HCT116 (cell line): ENCODE data around the gene ARMC8. TPM values are rescaled to one million over a fixed set of nuclear protein-coding genes. Genes with fewer than 3 reads are reported as not detected.

Source experiments
- ATAC-seq: fragments of 200-7000 bp; cut with Tn5 transposase; 2 replicates; pipeline ENCODE4 v1.9.1; 2020; ENCODE audit warnings: mild to moderate bottlenecking, moderate library complexity
- BruUV-seq: library from RNA; stranded (reverse); fragments of 400-500 nt; replicated peaks from 2 replicates; lab custom pipeline; 2021; lab: Mats Ljungman, UMichigan
- CTCF ChIA-PET: fragments of 300-600 bp; sonication (Branson Sonifier 250); formaldehyde crosslinking; loops from one replicate; lab custom pipeline; 2021; ENCODE audit warnings: antibody characterized with exemption; lab: Charles Lee
- POLR2A ChIA-PET: fragments of 300-600, 350-600 bp; sonication (Branson Sonifier 250); formaldehyde crosslinking; loops from one replicate; lab custom pipeline; 2021; ENCODE audit warnings: antibody characterized with exemption; lab: Charles Lee
- RAD21 ChIA-PET, 2 experiments: fragments of 300-600 bp; sonication (Branson Sonifier 250); formaldehyde crosslinking; loops; one replicate each; lab custom pipeline; 2023; ENCODE audit warnings: low total read pairs in 2 of 2; ENCODE audit not compliant: uncharacterized antibody in 2 of 2, unreplicated experiment in 2 of 2, low non-redundant PET in 1 of 2; lab: Charles Lee
- DNase-seq: peaks from one replicate; pipeline ENCODE4 v3.0.0-alpha.2; 2010; ENCODE audit warnings: low read depth, low spot score
- H2AFZ ChIP-seq: fragments of 200-600 bp; shearing (Covaris generic), sonication (generic); 2 replicates; pipeline ENCODE4 v1.6.1; 2017; ENCODE audit warnings: low read depth, mixed run types, mixed read lengths, antibody characterized with exemption, low read length; ENCODE audit not compliant: poor library complexity, severe bottlenecking
- H3K27ac ChIP-seq: 2 replicates; pipeline ENCODE4 v1.5.1; 2012; ENCODE audit warnings: low read depth, low read length
- H3K27me3 ChIP-seq: fragments of 200-600 bp; sonication (generic); 2 replicates; pipeline ENCODE4 v1.6.1; 2016; ENCODE audit warnings: mixed run types, low read length, mixed read lengths; ENCODE audit not compliant: insufficient read depth
- H3K36me3 ChIP-seq, 2 experiments: fragments of 200-500 bp in 1 of 2; fragments of 200-600 bp in 1 of 2; sonication (Bioruptor generic) in 1 of 2; sonication (generic) in 1 of 2; 2 replicates each; pipeline versions ENCODE4 v1.5.1 to v1.6.1; 2014 to 2016; ENCODE audit warnings: low read length in 2 of 2, inconsistent platforms in 1 of 2, mixed read lengths in 1 of 2, mixed run types in 1 of 2; ENCODE audit not compliant: insufficient read depth in 2 of 2, control insufficient read depth in 1 of 2
- H3K4me1 ChIP-seq, 2 experiments: fragments of 200-600 bp in 1 of 2; sonication (generic) in 1 of 2; 2 replicates each; pipeline versions ENCODE4 v1.5.1 to v1.6.1; 2012 to 2017; ENCODE audit warnings: low read length in 2 of 2, inconsistent platforms in 1 of 2, mild to moderate bottlenecking in 1 of 2, mixed read lengths in 1 of 2, mixed run types in 1 of 2, moderate library complexity in 1 of 2; ENCODE audit not compliant: insufficient read depth in 2 of 2, control insufficient read depth in 1 of 2
- H3K4me2 ChIP-seq: fragments of 200-600 bp; sonication (generic); 2 replicates; pipeline ENCODE4 v1.6.1; 2017; ENCODE audit warnings: mixed run types, low read length, mixed read lengths
- H3K4me3 ChIP-seq, 2 experiments: fragments of 200-600 bp in 1 of 2; sonication (generic) in 1 of 2; replicated peaks in 1 of 2; 2 replicates each; pipeline ENCODE4 v1.5.1; 2011 to 2016; ENCODE audit warnings: low read length in 2 of 2, control low read depth in 1 of 2, low read depth in 1 of 2, mild to moderate bottlenecking in 1 of 2, mixed read lengths in 1 of 2, mixed run types in 1 of 2
- H3K79me2 ChIP-seq: fragments of 200-600 bp; sonication (generic); 2 replicates; pipeline ENCODE4 v1.6.1; 2017; ENCODE audit warnings: mild to moderate bottlenecking, mixed run types, low read length, moderate library complexity, mixed read lengths; ENCODE audit not compliant: insufficient read depth
- H3K9ac ChIP-seq: fragments of 200-600 bp; sonication (generic); 2 replicates; pipeline ENCODE4 v1.6.1; 2016; ENCODE audit warnings: low read length, mixed read lengths
- H3K9me2 ChIP-seq: fragments of 200-600 bp; sonication (generic), shearing (Covaris generic); 2 replicates; pipeline ENCODE4 v1.6.1; 2017; ENCODE audit warnings: mixed run types, mild to moderate bottlenecking, moderate library complexity; ENCODE audit not compliant: insufficient read depth
- H3K9me3 ChIP-seq, 2 experiments: fragments of 200-500 bp in 1 of 2; fragments of 200-600 bp in 1 of 2; sonication (Bioruptor generic) in 1 of 2; sonication (generic) in 1 of 2; 2 replicates each; pipeline ENCODE4 v1.6.1; 2014 to 2017; ENCODE audit warnings: low read length in 2 of 2, mixed read lengths in 2 of 2, inconsistent platforms in 1 of 2, low read depth in 1 of 2, mild to moderate bottlenecking in 1 of 2, mixed run types in 1 of 2, moderate library complexity in 1 of 2; ENCODE audit not compliant: control insufficient read depth in 1 of 2, insufficient read depth in 1 of 2
- H4K20me1 ChIP-seq: fragments of 200-600 bp; sonication (generic), shearing (Covaris generic); 2 replicates; pipeline ENCODE4 v1.6.1; 2017; ENCODE audit warnings: mixed run types, mild to moderate bottlenecking, moderate library complexity; ENCODE audit not compliant: insufficient read depth
- ATF3 ChIP-seq: IDR thresholded peaks from 2 replicates; pipeline ENCODE4 v1.6.1; 2012
- ELF1 ChIP-seq: IDR thresholded peaks from 2 replicates; pipeline ENCODE4 v1.6.1; 2012; ENCODE audit warnings: low read depth, borderline replicate concordance
- EZH2 ChIP-seq: fragments of 200-600 bp; sonication (generic); IDR thresholded peaks from 2 replicates; pipeline ENCODE4 v1.6.1; 2017; ENCODE audit warnings: antibody characterized with exemption, mixed run types
- FOSL1 ChIP-seq: IDR thresholded peaks from 2 replicates; pipeline ENCODE4 v1.6.1; 2012; ENCODE audit warnings: low read depth
- JUND ChIP-seq: IDR thresholded peaks from 2 replicates; pipeline ENCODE4 v1.6.1; 2012
- RAD21 ChIP-seq: IDR thresholded peaks from 2 replicates; pipeline ENCODE4 v1.6.1; 2012; ENCODE audit warnings: low read depth, mild to moderate bottlenecking
- SIN3A ChIP-seq: IDR thresholded peaks from 2 replicates; pipeline ENCODE4 v1.6.1; 2012; ENCODE audit warnings: low read depth
- YY1 ChIP-seq: IDR thresholded peaks from 2 replicates; pipeline ENCODE4 v1.6.1; 2011; ENCODE audit warnings: low read length, low read depth, moderate library complexity, mild to moderate bottlenecking; ENCODE audit not compliant: insufficient replicate concordance; ENCODE audit errors: extremely low read depth
- ZBTB33 ChIP-seq: IDR thresholded peaks from 2 replicates; pipeline ENCODE4 v1.6.1; 2011; ENCODE audit warnings: mild to moderate bottlenecking, low read length, moderate library complexity; ENCODE audit not compliant: insufficient replicate concordance; ENCODE audit errors: extremely low read depth
- intact Hi-C: fragments of 100-400 bp; cut with micrococcal nuclease; formaldehyde crosslinking; loops from 2 replicates; pipeline ENCODE4 v1.10.0; 2022
- total RNA-seq: library from RNA; stranded (reverse); gene quantifications from one replicate; pipeline ENCODE4 v1.2.1, GENCODE V29; 2021; ENCODE audit not compliant: unreplicated experiment
- TF ChIP-seq, protein P1 (sequence below), 3 experiments: fragments of 200-600 bp in 1 of 3; sonication (generic) in 1 of 3; IDR thresholded peaks in 2 of 3; conservative IDR thresholded peaks in 1 of 3; 2 replicates each; pipeline ENCODE4 v1.5.1; 2012 to 2017; ENCODE audit warnings: low read depth in 2 of 3, low read length in 2 of 3, antibody characterized with exemption in 1 of 3, borderline replicate concordance in 1 of 3, control low read depth in 1 of 3, mild to moderate bottlenecking in 1 of 3, mixed read lengths in 1 of 3, mixed run types in 1 of 3, moderate library complexity in 1 of 3; ENCODE audit not compliant: insufficient read depth in 1 of 3

ARMC8 gene
- total RNA-seq, 1 experiment from 2014 or later = 36.2 TPM

DNA sequence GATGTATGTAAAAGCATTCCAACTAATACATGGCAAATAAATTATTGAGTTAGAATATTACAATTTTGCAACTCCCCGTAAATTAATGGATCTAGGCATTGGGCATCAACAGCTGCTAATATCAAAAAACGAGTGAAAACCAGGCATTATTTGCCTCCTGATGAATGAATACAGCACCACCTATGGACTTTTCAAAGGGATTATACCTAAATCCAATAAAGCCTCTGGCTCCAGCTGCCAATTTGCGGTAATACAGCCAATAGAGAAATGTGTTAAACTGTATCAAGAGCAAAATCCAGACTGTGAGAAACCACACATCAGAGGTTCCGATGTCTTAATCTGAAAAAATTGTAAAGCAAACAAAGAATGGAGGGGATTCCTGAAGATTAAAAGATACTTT lies 38.6 kb upstream of the ARMC8 start:
- TF ChIP-seq ELF1 (no peak), SIN3A (no peak), EZH2 (no peak), RAD21 (peak; percentile 38; the same call in 1 of the 2 replicates)
- TF ChIP-seq, protein P1, sequence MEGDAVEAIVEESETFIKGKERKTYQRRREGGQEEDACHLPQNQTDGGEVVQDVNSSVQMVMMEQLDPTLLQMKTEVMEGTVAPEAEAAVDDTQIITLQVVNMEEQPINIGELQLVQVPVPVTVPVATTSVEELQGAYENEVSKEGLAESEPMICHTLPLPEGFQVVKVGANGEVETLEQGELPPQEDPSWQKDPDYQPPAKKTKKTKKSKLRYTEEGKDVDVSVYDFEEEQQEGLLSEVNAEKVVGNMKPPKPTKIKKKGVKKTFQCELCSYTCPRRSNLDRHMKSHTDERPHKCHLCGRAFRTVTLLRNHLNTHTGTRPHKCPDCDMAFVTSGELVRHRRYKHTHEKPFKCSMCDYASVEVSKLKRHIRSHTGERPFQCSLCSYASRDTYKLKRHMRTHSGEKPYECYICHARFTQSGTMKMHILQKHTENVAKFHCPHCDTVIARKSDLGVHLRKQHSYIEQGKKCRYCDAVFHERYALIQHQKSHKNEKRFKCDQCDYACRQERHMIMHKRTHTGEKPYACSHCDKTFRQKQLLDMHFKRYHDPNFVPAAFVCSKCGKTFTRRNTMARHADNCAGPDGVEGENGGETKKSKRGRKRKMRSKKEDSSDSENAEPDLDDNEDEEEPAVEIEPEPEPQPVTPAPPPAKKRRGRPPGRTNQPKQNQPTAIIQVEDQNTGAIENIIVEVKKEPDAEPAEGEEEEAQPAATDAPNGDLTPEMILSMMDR (IDR thresholded peaks at IDR 0.05 in 2 of 3, conservative IDR thresholded peaks at IDR 0.05 in 1 of 3; ENCODE audit: borderline replicate concordance in 1 of 3, insufficient read depth in 1 of 3, low read depth in 2 of 3, low read length in 2 of 3) = 0 out of 6 replicates have a peak, but pooled peaks of 1 of the 3 experiments have one; percentile 15
- TF ChIP-seq, all 23 proteins: peak for 2
- no peak for DNase-seq

GRCh38 chr3:138154534-138154933 lies 32.6 kb upstream of the ARMC8 start:
- BruUV-seq = no TSS peak
- ChIA-PET POLR2A (no interaction called here), RAD21 (no interaction called here)
- intact Hi-C loops = no loop called here
- no peak overlapping the region for H3K4me2 ChIP-seq
- ATAC-seq = no peak
- H3K9ac ChIP-seq = no peak overlapping the region
- H3K36me3 ChIP-seq = no peaks in the 10 kb centered on the region
- no peaks in the 10 kb centered on the region for H4K20me1 ChIP-seq
- no peak overlapping the region for H3K27ac ChIP-seq
- TF ChIP-seq ZBTB33 = no peak
- no peak for TF ChIP-seq JUND
- no peak for TF ChIP-seq FOSL1
- TF ChIP-seq YY1 = no peak
- no peak for TF ChIP-seq ATF3
- TF ChIP-seq, all 23 proteins: peak for 0
- CTCF ChIA-PET = no interaction called here
- no peaks in the 10 kb centered on the region for H3K4me1 ChIP-seq
- H3K9me2 ChIP-seq = no peaks in the 10 kb centered on the region
- no peak overlapping the region for H2AFZ ChIP-seq
- H3K27me3 ChIP-seq = no peaks in the 10 kb centered on the region
- no peak for DNase-seq
- no peak overlapping the region for H3K4me3 ChIP-seq
- H3K9me3 ChIP-seq = no peaks in the 10 kb centered on the region
- H3K79me2 ChIP-seq = no peaks in the 10 kb centered on the region

More for the DNA sequence above, 38.6 kb upstream of the ARMC8 start:
- Histone ChIP-seq H2AFZ (no peak overlapping the region), H3K9me2 (no peaks in the 10 kb centered on the region), H3K36me3 (no peaks in the 10 kb centered on the region), H3K9me3 (no peaks in the 10 kb centered on the region), H3K27me3 (no peaks in the 10 kb centered on the region), H3K4me1 (no peaks in the 10 kb centered on the region), H4K20me1 (no peaks in the 10 kb centered on the region), H3K9ac (no peak overlapping the region), H3K4me3 (no peak overlapping the region), H3K4me2 (no peak overlapping the region), H3K79me2 (no peaks in the 10 kb centered on the region), H3K27ac (no peak overlapping the region)
- RAD21 ChIA-PET = no interaction called here
- POLR2A ChIA-PET = no interaction called here
- intact Hi-C loops = no loop called here
- no peak for ATAC-seq
- CTCF ChIA-PET = interaction anchor here (1.0 kb wide), 1 partner anchor 51 kb away, joined by 3 read pairs; no protein-coding TSS in a partner anchor
- BruUV-seq = no TSS peak
